IMR-90 (cell line): ENCODE data around the gene HNRNPM. TPM values are rescaled to one million over a fixed set of nuclear protein-coding genes. Genes with fewer than 3 reads are reported as not detected.

Experiments used
- ATAC-seq: fragments of 200-7000 bp; cut with Tn5 transposase; 2 replicates; pipeline ENCODE4 v1.9.1; 2020; ENCODE audit warnings: low read depth, mild to moderate bottlenecking, moderate library complexity
- BruUV-seq: library from RNA; stranded (reverse); fragments of 400-500 nt; replicated peaks from 2 replicates; lab custom pipeline; 2021; lab: Mats Ljungman, UMichigan
- CTCF ChIA-PET: fragments of 300-600 bp; formaldehyde crosslinking; extraction: SDS; loops from one replicate; lab custom pipeline; 2021; ENCODE audit warnings: antibody characterized with exemption; lab: Yijun Ruan, JAX
- POLR2A ChIA-PET: fragments of 300-600 bp; sonication (Branson Sonifier 250); formaldehyde crosslinking; loops from one replicate; lab custom pipeline; 2022; ENCODE audit warnings: antibody characterized with exemption; ENCODE audit not compliant: unreplicated experiment; lab: Charles Lee
- DNase-seq: peaks from one replicate; pipeline ENCODE4 v3.0.0; 2013
- H2AFZ ChIP-seq: replicated peaks from 2 replicates; pipeline ENCODE3; 2013; ENCODE audit warnings: low read length, mild to moderate bottlenecking; ENCODE audit not compliant: poor library complexity
- H2AK5ac ChIP-seq: 2 replicates; pipeline ENCODE4 v1.6.1; 2013; ENCODE audit warnings: low read depth, low read length, inconsistent platforms
- H2AK9ac ChIP-seq: replicated peaks from 2 replicates; pipeline ENCODE3; 2013; ENCODE audit warnings: mild to moderate bottlenecking, low read depth, low read length, moderate library complexity; ENCODE audit not compliant: poor library complexity
- H2BK120ac ChIP-seq: 2 replicates; pipeline ENCODE4 v1.6.1; 2013; ENCODE audit warnings: low read depth, low read length, inconsistent platforms
- H2BK15ac ChIP-seq: 3 replicates; pipeline ENCODE4 v1.6.1; 2013; ENCODE audit warnings: low read depth, low read length, inconsistent platforms
- H2BK20ac ChIP-seq: 2 replicates; pipeline ENCODE4 v1.6.1; 2013; ENCODE audit warnings: low read depth, mild to moderate bottlenecking, inconsistent platforms, low read length, moderate library complexity
- H2BK5ac ChIP-seq: 2 replicates; pipeline ENCODE4 v1.6.1; 2013; ENCODE audit warnings: mild to moderate bottlenecking, low read depth, low read length, inconsistent platforms; ENCODE audit not compliant: poor library complexity, severe bottlenecking
- H3K14ac ChIP-seq: replicated peaks from 2 replicates; pipeline ENCODE4 v1.6.1; 2013; ENCODE audit warnings: low read depth, low read length, inconsistent platforms
- H3K18ac ChIP-seq: 2 replicates; pipeline ENCODE4 v1.6.1; 2013; ENCODE audit warnings: low read depth, low read length, control low read depth
- H3K23ac ChIP-seq: 2 replicates; pipeline ENCODE4 v1.6.1; 2013; ENCODE audit warnings: low read depth, low read length, inconsistent platforms
- H3K27ac ChIP-seq: 2 replicates; pipeline ENCODE4 v1.5.1; 2013; ENCODE audit warnings: mild to moderate bottlenecking, control low read depth, low read length; ENCODE audit not compliant: insufficient read depth
- H3K27me3 ChIP-seq: 2 replicates; pipeline ENCODE4 v1.6.1; 2013; ENCODE audit warnings: low read length; ENCODE audit not compliant: control insufficient read depth, insufficient read depth
- H3K36me3 ChIP-seq: 2 replicates; pipeline ENCODE4 v1.6.1; 2013; ENCODE audit warnings: low read length, mixed read lengths; ENCODE audit not compliant: control insufficient read depth, insufficient read depth
- H3K4ac ChIP-seq: 2 replicates; pipeline ENCODE4 v1.6.1; 2013; ENCODE audit warnings: low read depth, low read length, inconsistent platforms
- H3K4me1 ChIP-seq: 2 replicates; pipeline ENCODE4 v1.6.1; 2013; ENCODE audit warnings: low read length, mixed read lengths; ENCODE audit not compliant: control insufficient read depth, insufficient read depth
- H3K4me2 ChIP-seq: 2 replicates; pipeline ENCODE4 v1.6.1; 2013; ENCODE audit warnings: low read depth, mild to moderate bottlenecking, control low read depth, low read length, moderate library complexity
- H3K4me3 ChIP-seq: 2 replicates; pipeline ENCODE4 v1.5.1; 2013; ENCODE audit warnings: low read depth, mild to moderate bottlenecking, control low read depth, low read length, moderate library complexity; ENCODE audit not compliant: insufficient read depth
- H3K56ac ChIP-seq: 2 replicates; pipeline ENCODE4 v1.6.1; 2013; ENCODE audit warnings: low read length, inconsistent platforms; ENCODE audit not compliant: insufficient read depth; ENCODE audit errors: extremely low read depth
- H3K79me1 ChIP-seq, 2 experiments: 2 replicates each; pipeline ENCODE4 v1.6.1; 2013; ENCODE audit warnings: low read length in 2 of 2, inconsistent platforms in 1 of 2, low read depth in 1 of 2
- H3K9ac ChIP-seq: 2 replicates; pipeline ENCODE4 v1.6.1; 2013; ENCODE audit warnings: low read depth, low read length, control low read depth
- H3K9me1 ChIP-seq: 2 replicates; pipeline ENCODE4 v1.6.1; 2013; ENCODE audit warnings: low read length, inconsistent platforms; ENCODE audit not compliant: insufficient read depth
- H3K9me3 ChIP-seq: 2 replicates; pipeline ENCODE4 v1.6.1; 2013; ENCODE audit warnings: low read length; ENCODE audit not compliant: control insufficient read depth, insufficient read depth
- H4K20me1 ChIP-seq: 2 replicates; pipeline ENCODE4 v1.6.1; 2013; ENCODE audit warnings: low read length, inconsistent platforms; ENCODE audit not compliant: insufficient read depth
- H4K5ac ChIP-seq: 2 replicates; pipeline ENCODE4 v1.6.1; 2013; ENCODE audit warnings: mild to moderate bottlenecking, low read depth, low read length, control low read depth
- H4K8ac ChIP-seq, 2 experiments: 2 replicates each; pipeline ENCODE4 v1.6.1; 2013; ENCODE audit warnings: low read depth in 2 of 2, low read length in 2 of 2, control low read depth in 1 of 2, inconsistent platforms in 1 of 2
- H4K91ac ChIP-seq: 2 replicates; pipeline ENCODE4 v1.6.1; 2013; ENCODE audit warnings: low read depth, low read length, inconsistent platforms; ENCODE audit not compliant: insufficient read depth
- CEBPB ChIP-seq: IDR thresholded peaks from 2 replicates; pipeline ENCODE4 v1.6.1; 2012; ENCODE audit warnings: low read depth, low read length, improper control_type of control experiment
- CTCF ChIP-seq: conservative IDR thresholded peaks from 2 replicates; pipeline ENCODE4 v1.5.1; 2012; ENCODE audit warnings: mild to moderate bottlenecking, low read depth, low read length, improper control_type of control experiment
- RAD21 ChIP-seq: IDR thresholded peaks from 2 replicates; pipeline ENCODE4 v1.6.1; 2012; ENCODE audit warnings: low read length, improper control_type of control experiment
- RCOR1 ChIP-seq: IDR thresholded peaks from 2 replicates; pipeline ENCODE4 v1.6.1; 2012; ENCODE audit warnings: mild to moderate bottlenecking, low read length, improper control_type of control experiment; ENCODE audit not compliant: insufficient replicate concordance
- WGBS, 2 experiments: methylation state at CpG; one replicate each; pipeline versions ENCODE4 v1.1.5 to v1.1.7; 2013; ENCODE audit warnings: missing lambda C conversion rate in 2 of 2; ENCODE audit not compliant: insufficient read length in 1 of 2; ENCODE audit errors: extremely low coverage in 2 of 2; 5-methylcytosine and 5-hydroxymethylcytosine counted together
- dilution Hi-C: fragments of 300-500 bp; cut with HindIII; formaldehyde crosslinking; loops from one replicate; pipeline ENCODE4 v1.14.3; 2018; ENCODE audit warnings: low sequenced_read_pairs; ENCODE audit not compliant: unreplicated experiment
- in situ Hi-C: fragments of 300-500 bp; cut with MboI; formaldehyde crosslinking; loops from 3 replicates; pipeline ENCODE4 v1.14.3; 2019; ENCODE audit warnings: low sequenced_read_pairs, inconsistent platforms, mixed read lengths
- intact Hi-C: fragments of 100-400 bp; cut with micrococcal nuclease; formaldehyde crosslinking; loops from 2 replicates; pipeline ENCODE4 v1.10.0; 2022
- polyA plus RNA-seq, 3 experiments: library from polyadenylated mRNA; depleted of rRNA; stranded (reverse); fragments of >200 nt; gene quantifications; 2 replicates each; pipeline ENCODE4 v1.2.3, GENCODE V29; 2012; ENCODE audit warnings: low replicate concordance in 1 of 3
- total RNA-seq: library from RNA; depleted of rRNA; stranded (reverse); fragments of >200 nt; gene quantifications from 2 replicates; pipeline ENCODE4 v1.2.3, GENCODE V29; 2012

Gene HNRNPM
- total and polyA plus RNA-seq, 2 of the 4 experiments (the other 2 are of a cell fraction) = 75.6 to 197 TPM

- TF ChIP-seq CEBPB (no peak), RCOR1 (no peak), RAD21 (no peak), CTCF (no peak)
- WGBS, 2 experiments = 87% methylated on average over 8 of the region's 20 CpGs; no CpG with 5 or more reads in 1 of the 2 experiments
- no peak overlapping the region for H2BK20ac ChIP-seq
- DNase-seq (no peak), ATAC-seq (no peak)
- no peak overlapping the region for H3K27ac ChIP-seq
- H3K4ac ChIP-seq = no peak overlapping the region
- H3K4me1 ChIP-seq = no peaks in the 10 kb centered on the region
- H3K4me2 ChIP-seq = no peak overlapping the region
- no peak overlapping the region for H3K14ac ChIP-seq
- no peak overlapping the region for H2AK9ac ChIP-seq
- H3K9me3 ChIP-seq = no peaks in the 10 kb centered on the region
- H3K9me1 ChIP-seq = no peaks in the 10 kb centered on the region
- no peak overlapping the region for H3K56ac ChIP-seq
- no peak overlapping the region for H2AK5ac ChIP-seq
- intact Hi-C loops (no loop called here), dilution Hi-C loops (no loop called here), in situ Hi-C loops (no loop called here)
- H4K8ac ChIP-seq = no peak overlapping the region
- no peak overlapping the region for H4K5ac ChIP-seq
- no peaks in the 10 kb centered on the region for H3K27me3 ChIP-seq
- no peak overlapping the region for H3K9ac ChIP-seq
- no peaks in the 10 kb centered on the region for H4K20me1 ChIP-seq
- H4K91ac ChIP-seq = no peak overlapping the region
- ChIA-PET CTCF (no interaction called here), POLR2A (no interaction called here)
- no peaks in the 10 kb centered on the region; the same call in 1 of the 2 replicates for H3K36me3 ChIP-seq
- H2AFZ ChIP-seq = no peak overlapping the region
- BruUV-seq = no TSS peak
- no peak overlapping the region for H3K23ac ChIP-seq
- H2BK5ac ChIP-seq = no peak overlapping the region
- no peaks in the 10 kb centered on the region for H3K79me1 ChIP-seq
- H2BK15ac ChIP-seq = no peak overlapping the region
- H2BK120ac ChIP-seq = no peak overlapping the region
- H3K4me3 ChIP-seq = no peak overlapping the region
- H3K18ac ChIP-seq = no peak overlapping the region
These were observed 14.1 kb upstream of the HNRNPM start for GRCh38 chr19:8430650-8431049.
